Subcutaneous abdominal adipose tissue (tissue), 5 donors: ENCODE data around the gene TSPAN18.

Experiments used
- H3K27ac ChIP-seq: one replicate; pipeline ENCODE4 v1.7.0; 2013; ENCODE audit warnings: low read depth, mild to moderate bottlenecking, inconsistent platforms, low read length, moderate library complexity
- H3K27me3 ChIP-seq, 5 donors: one replicate each; pipeline ENCODE4 v1.7.0; 2013; ENCODE audit warnings: low read length in 5 of 5, inconsistent platforms in 1 of 5; ENCODE audit not compliant: control insufficient read depth in 5 of 5, insufficient read depth in 4 of 5
- H3K36me3 ChIP-seq, 5 donors: one replicate each; pipeline ENCODE4 v1.7.0; 2013; ENCODE audit warnings: low read length in 5 of 5; ENCODE audit not compliant: control insufficient read depth in 5 of 5, insufficient read depth in 5 of 5
- H3K4me1 ChIP-seq, 5 donors: one replicate each; pipeline ENCODE4 v1.7.0; 2013; ENCODE audit warnings: low read length in 5 of 5, mild to moderate bottlenecking in 3 of 5, moderate library complexity in 1 of 5; ENCODE audit not compliant: control insufficient read depth in 5 of 5, insufficient read depth in 5 of 5
- H3K4me3 ChIP-seq, 5 donors: one replicate each; pipeline ENCODE4 v1.7.0; 2013; ENCODE audit warnings: low read length in 5 of 5, low read depth in 1 of 5
- H3K9ac ChIP-seq, 5 donors: one replicate each; pipeline ENCODE4 v1.7.0; 2013; ENCODE audit warnings: low read length in 5 of 5, mild to moderate bottlenecking in 4 of 5, moderate library complexity in 3 of 5
- H3K9me3 ChIP-seq, 5 donors: one replicate each; pipeline ENCODE4 v1.7.0; 2013; ENCODE audit warnings: low read length in 5 of 5; ENCODE audit not compliant: control insufficient read depth in 5 of 5
- donor health status: healthy.
- donor health status: healthy.
- donor health status: healthy.
- donor health status: healthy.
- donor health status: healthy.

The TSPAN18 gene

DNA sequence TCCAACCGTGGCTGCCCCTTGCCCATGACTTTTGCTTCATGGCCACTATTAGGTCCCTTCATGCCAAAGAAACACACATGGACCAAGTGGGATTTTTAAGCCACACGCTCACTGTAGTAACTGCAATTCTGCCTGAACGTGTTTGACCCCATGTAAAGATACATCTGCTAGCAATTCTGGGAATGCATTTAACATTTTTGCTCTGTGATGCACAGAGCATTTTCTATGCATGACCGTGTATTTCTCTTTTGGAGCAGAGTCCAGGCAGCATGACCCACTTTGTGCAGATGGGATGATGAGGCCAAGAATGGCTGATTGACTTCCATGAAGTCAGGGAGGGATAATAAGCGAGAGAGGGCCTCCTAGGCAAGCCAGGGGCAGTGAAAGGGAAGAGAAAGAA is 115.5 kb downstream of the TSPAN18 start:
- peaks cover 0 to 13% (median 0%) of the 10 kb centered on the region in 5 donors for H3K4me1 ChIP-seq
- no peak overlapping the region for H3K9ac ChIP-seq
- peaks cover 0 to 4% (median 0%) of the 10 kb centered on the region in 5 donors for H3K27me3 ChIP-seq
- H3K36me3 ChIP-seq = no peaks in the 10 kb centered on the region
- H3K4me3 ChIP-seq = no peak overlapping the region
- peaks cover 0 to 19% (median 12%) of the 10 kb centered on the region in 5 donors for H3K9me3 ChIP-seq
- H3K27ac ChIP-seq = no peak overlapping the region

GRCh38 chr11:44846852-44847251 is 120.1 kb downstream of the TSPAN18 start:
- H3K27ac ChIP-seq = no peak overlapping the region
- no peaks in the 10 kb centered on the region for H3K36me3 ChIP-seq
- H3K27me3 ChIP-seq = no peaks in the 10 kb centered on the region
- H3K4me3 ChIP-seq = no peak overlapping the region
- no peak overlapping the region for H3K9ac ChIP-seq
- peaks cover 0 to 22% (median 14%) of the 10 kb centered on the region in 5 donors for H3K9me3 ChIP-seq
- peaks cover 0 to 46% (median 2%) of the 10 kb centered on the region in 5 donors for H3K4me1 ChIP-seq

- Histone ChIP-seq H3K9me3 (peaks cover 0 to 22% (median 14%) of the 10 kb centered on the region in 5 donors), H3K4me1 (peaks cover 0 to 49% (median 2%) of the 10 kb centered on the region in 5 donors), H3K9ac (no peak overlapping the region), H3K36me3 (no peaks in the 10 kb centered on the region), H3K27me3 (no peaks in the 10 kb centered on the region), H3K4me3 (no peak overlapping the region), H3K27ac (no peak overlapping the region)
These were observed 120.6 kb downstream of the TSPAN18 start for GRCh38 chr11:44847316-44847715.

DNA sequence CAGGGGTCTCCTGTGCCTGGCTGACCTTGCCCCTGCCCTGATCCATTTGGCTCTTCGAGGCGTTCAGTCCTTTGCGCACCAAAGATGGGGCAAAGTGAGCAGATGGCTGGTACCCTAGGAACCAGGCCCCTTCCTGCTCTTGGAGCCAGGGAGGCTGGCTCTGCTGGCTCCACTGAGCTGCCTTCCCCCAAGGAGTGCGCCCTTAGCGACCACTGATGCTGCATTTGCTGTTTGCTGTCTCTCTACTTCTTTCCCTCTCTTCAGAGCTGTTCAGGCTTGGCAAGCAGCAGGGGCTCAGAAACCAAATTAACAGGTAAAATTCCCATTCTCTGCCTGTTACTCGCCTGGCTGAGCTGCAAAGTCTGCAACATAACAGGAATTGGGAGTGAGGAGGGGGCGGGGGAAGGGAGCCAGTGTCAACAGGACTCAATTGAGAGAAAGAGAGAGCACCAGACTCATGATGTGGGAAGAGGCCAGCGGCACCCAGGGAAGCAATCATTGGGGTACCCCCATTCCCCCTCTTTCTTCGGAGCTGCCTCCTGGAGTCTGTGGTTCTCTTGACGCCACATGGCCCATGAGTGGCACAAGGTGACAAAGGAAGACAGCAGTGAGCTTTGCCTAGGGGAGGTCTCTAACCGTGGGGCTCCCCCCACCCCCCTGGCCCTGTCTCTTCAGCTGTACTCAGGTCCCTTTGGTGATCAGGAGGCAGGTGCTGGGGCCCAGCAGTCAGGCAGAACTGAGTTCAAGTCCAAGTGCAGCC is 121.6 kb downstream of the TSPAN18 start:
- Histone ChIP-seq H3K27ac (no peak overlapping the region), H3K4me1 (peaks cover 0 to 59% (median 2%) of the 10 kb centered on the region in 5 donors), H3K36me3 (no peaks in the 10 kb centered on the region), H3K9ac (no peak overlapping the region), H3K4me3 (no peak overlapping the region), H3K9me3 (peaks cover 0 to 22% (median 14%) of the 10 kb centered on the region in 5 donors), H3K27me3 (no peaks in the 10 kb centered on the region)

DNA sequence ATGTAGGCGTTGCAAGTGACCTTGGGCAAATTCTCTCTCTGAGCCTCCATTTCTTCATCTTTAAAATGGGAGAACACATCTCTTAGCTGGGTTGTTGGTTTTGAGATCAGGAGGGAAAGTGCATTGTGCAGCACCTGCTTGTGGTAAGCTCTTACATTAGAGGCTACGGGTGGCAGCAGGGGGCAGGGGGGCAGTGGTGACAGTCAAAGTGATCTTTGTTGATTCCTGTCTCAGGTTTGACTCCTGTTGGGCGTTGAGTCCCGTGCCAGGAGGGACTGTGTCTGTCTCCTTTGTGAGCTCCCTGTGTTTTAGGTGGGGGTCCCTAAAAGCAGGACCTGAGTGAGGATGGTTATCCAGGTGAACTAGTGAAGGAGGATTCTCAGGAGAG is 122.2 kb downstream of the TSPAN18 start:
- Histone ChIP-seq H3K27ac (no peak overlapping the region), H3K4me3 (no peak overlapping the region), H3K4me1 (peaks cover 0 to 64% (median 2%) of the 10 kb centered on the region in 5 donors), H3K9ac (no peak overlapping the region), H3K27me3 (no peaks in the 10 kb centered on the region), H3K36me3 (no peaks in the 10 kb centered on the region), H3K9me3 (peaks cover 0 to 22% (median 14%) of the 10 kb centered on the region in 5 donors)

GRCh38 chr11:44849424-44849823 is 122.7 kb downstream of the TSPAN18 start:
- peaks cover 0 to 18% (median 11%) of the 10 kb centered on the region in 5 donors for H3K9me3 ChIP-seq
- H3K27me3 ChIP-seq = no peaks in the 10 kb centered on the region
- H3K4me1 ChIP-seq = peaks cover 0 to 67% (median 2%) of the 10 kb centered on the region in 5 donors
- no peak overlapping the region for H3K27ac ChIP-seq
- H3K4me3 ChIP-seq = no peak overlapping the region
- H3K9ac ChIP-seq = no peak overlapping the region
- no peaks in the 10 kb centered on the region for H3K36me3 ChIP-seq

DNA sequence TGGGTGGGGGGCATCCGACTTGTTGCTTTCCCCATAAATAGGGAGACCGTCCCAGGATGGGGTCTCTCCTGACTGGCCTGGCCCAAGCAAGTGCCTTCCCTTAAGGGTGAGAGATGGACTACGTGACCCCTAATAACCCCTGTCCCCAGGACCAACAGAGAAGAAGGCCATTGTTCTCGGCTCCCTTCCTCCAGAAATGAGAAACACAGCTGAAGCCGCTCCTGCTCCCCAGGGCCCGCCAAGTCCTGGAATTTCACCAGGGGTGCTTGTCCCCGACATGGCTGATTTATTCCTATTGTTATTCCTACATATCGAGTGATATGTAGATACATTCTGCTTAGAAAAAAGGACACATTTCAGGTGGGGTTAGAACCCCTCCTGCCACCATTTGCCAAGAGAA is 123.2 kb downstream of the TSPAN18 start:
- H3K9me3 ChIP-seq = peaks cover 0 to 15% (median 11%) of the 10 kb centered on the region in 5 donors
- peaks cover 0 to 69% (median 2%) of the 10 kb centered on the region in 5 donors for H3K4me1 ChIP-seq
- no peaks in the 10 kb centered on the region for H3K27me3 ChIP-seq
- no peak overlapping the region for H3K4me3 ChIP-seq
- peak overlapping the region; percentile 46 for H3K27ac ChIP-seq
- no peaks in the 10 kb centered on the region for H3K36me3 ChIP-seq
- no peak overlapping the region for H3K9ac ChIP-seq

- peaks cover 0 to 66% (median 2%) of the 10 kb centered on the region in 5 donors for H3K4me1 ChIP-seq
- peaks cover 0 to 10% (median 9%) of the 10 kb centered on the region in 5 donors for H3K9me3 ChIP-seq
- H3K27me3 ChIP-seq = no peaks in the 10 kb centered on the region
- no peak overlapping the region for H3K27ac ChIP-seq
- no peaks in the 10 kb centered on the region for H3K36me3 ChIP-seq
- H3K9ac ChIP-seq = no peak overlapping the region
- no peak overlapping the region for H3K4me3 ChIP-seq
These were observed 124.7 kb downstream of the TSPAN18 start for GRCh38 chr11:44851496-44851895.

GRCh38 chr11:44852159-44852747 is 125.5 kb downstream of the TSPAN18 start:
- Histone ChIP-seq H3K9ac (no peak overlapping the region), H3K27me3 (no peaks in the 10 kb centered on the region), H3K4me3 (no peak overlapping the region), H3K4me1 (peaks cover 0 to 59% (median 2%) of the 10 kb centered on the region in 5 donors), H3K36me3 (no peaks in the 10 kb centered on the region), H3K9me3 (peaks cover 0 to 7% (median 2%) of the 10 kb centered on the region in 5 donors), H3K27ac (no peak overlapping the region)

DNA sequence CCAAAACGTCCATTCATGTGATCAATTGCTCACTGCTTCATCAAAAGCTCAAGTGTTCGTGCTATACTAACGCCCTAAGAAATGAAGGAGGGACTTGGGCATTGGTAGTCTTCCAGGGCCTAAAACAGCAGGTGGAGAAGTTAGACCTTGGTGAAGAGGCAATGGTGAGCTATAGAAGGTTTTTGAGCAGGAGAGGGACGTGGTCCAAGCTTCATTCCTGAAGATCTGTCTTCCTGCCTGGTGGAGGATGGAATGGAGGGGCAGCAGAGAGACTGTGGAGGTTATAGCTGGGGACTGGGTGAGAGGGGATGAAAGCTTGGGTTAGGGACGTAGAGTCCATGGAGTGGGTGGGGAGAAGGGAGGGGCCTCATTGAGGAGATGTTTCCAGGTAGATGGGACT is 126.2 kb downstream of the TSPAN18 start:
- H3K9ac ChIP-seq = no peak overlapping the region

More for the DNA sequence above, 126.2 kb downstream of the TSPAN18 start:
- Histone ChIP-seq H3K4me3 (no peak overlapping the region), H3K9me3 (peaks cover 0 to 2% (median 0%) of the 10 kb centered on the region in 5 donors), H3K27me3 (peaks cover 0 to 3% (median 0%) of the 10 kb centered on the region in 5 donors), H3K27ac (no peak overlapping the region), H3K36me3 (no peaks in the 10 kb centered on the region), H3K4me1 (peaks cover 0 to 59% (median 3%) of the 10 kb centered on the region in 5 donors)
